AG09319 (cell line): Measurements from ENCODE around the gene INSIG1.

Experiments used
- DNase-seq: peaks from one replicate; pipeline ENCODE4 v3.0.0-alpha.2; 2010; ENCODE audit warnings: low read depth; ENCODE audit errors: extremely low read depth
- CTCF ChIP-seq: IDR thresholded peaks from 2 replicates; pipeline ENCODE4 v1.5.1; 2011; ENCODE audit warnings: low read depth, mild to moderate bottlenecking, inconsistent platforms, low read length, moderate library complexity

Gene INSIG1

GRCh38 chr7:155255621-155256020 is 42.1 kb upstream of the INSIG1 start:
- DNase-seq: no peak
- TF ChIP-seq CTCF: no peak

GRCh38 chr7:155256081-155256760 is 41.5 kb upstream of the INSIG1 start:
- DNase-seq: no peak
- no peak for TF ChIP-seq CTCF

- TF ChIP-seq CTCF: no peak
These were observed 40.8 kb upstream of the INSIG1 start for GRCh38 chr7:155256761-155257481.

GRCh38 chr7:155257482-155258225 is 40.0 kb upstream of the INSIG1 start:
- DNase-seq: peak; percentile 73
- TF ChIP-seq CTCF: no peak

More at GRCh38 chr7:155256761-155257481, 40.8 kb upstream of the INSIG1 start:
- no peak for DNase-seq

- DNase-seq: peak; percentile 60
- TF ChIP-seq CTCF: no peak
These were observed 39.5 kb upstream of the INSIG1 start for GRCh38 chr7:155258226-155258560.

- no peak for DNase-seq
- no peak for TF ChIP-seq CTCF
These were observed 37.7 kb upstream of the INSIG1 start for GRCh38 chr7:155259866-155260497.
